GM21737 (cell line): ENCODE data around the gene GLRA3.
"Not testable (repeated sequence)": the region's sequence is repeated elsewhere in the genome, so short reads cannot be mapped to it uniquely, and the experiment has no call there.

Source experiments
- ATAC-seq: cut with Tn5 transposase; IDR thresholded peaks from one replicate; pipeline ENCODE4 v1.9.1; 2021; ENCODE audit warnings: mild to moderate bottlenecking, moderate library complexity; ENCODE audit not compliant: unreplicated experiment

The GLRA3 gene

DNA sequence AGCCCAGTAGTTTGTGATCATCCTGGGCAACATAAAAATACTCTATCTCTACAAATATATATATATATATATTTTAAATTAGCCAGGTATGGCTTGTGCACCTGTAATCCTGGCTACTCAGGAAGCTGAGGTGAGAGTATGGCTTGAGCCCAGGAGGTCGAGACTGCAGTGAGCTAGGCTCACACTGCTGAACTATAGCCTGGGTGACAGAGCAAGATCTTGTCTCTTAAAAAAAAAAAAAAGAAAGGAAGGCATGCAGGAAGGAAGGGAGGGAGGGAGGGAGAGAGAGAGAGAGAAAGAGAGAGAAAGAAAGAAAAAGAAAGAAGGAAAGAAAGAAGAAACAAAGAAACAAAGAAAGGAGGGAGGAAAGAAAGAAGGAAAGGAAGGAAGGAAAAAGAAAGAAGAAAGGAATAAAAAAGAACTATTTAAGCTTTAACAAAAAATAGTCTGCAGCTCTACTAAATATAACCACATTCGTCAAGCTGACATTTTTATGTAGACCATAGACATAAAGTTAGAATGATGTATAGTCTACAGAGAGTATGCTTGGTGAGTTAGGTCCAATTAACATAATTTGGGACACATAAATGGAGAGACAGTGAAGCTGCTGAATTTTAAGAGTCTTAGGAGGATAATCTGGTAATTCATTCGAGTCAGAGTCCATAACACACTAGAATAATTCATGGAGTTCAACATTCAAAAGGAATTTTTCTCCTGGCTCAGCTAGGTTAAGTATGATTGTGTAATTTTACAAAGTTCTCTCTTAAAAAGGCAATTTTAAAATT is 111.9 kb downstream of the GLRA3 start:
- no peak for ATAC-seq

DNA sequence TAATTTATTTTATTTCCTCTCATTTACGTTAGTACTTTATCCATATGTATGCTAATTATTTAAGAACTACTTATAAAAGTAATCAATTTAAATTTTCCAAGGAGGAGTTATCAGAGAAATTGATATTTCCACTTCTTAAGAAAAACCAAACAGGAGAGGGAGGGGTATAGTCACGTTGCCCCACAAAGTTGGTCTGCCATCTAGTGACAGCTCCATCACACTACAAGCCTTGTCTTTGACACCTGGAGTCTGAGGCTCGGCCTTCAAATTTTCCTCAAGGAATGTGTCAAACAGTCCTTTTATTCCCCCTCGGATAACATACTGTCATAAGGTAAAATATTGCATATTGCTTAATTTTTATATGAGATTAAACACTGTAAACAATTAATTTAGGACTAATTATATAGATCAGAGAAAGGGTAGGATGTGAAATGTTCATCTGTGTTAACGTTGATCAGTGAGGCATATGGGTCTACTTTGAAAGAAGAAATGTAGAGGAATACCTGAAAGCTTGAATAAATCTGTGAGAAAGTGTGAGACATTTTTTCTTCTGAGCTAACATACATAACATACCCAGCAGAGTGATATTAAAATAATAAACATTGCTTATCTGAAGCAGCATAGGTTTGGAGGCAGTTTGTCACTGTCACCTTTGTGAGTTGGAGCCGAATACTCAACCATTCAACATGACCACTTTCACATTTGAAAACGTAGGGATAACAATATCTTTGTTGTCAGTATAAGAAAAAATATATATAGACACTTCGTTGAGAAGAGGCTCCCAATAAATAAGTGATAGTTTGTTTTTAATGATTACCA is 114.4 kb downstream of the GLRA3 start:
- ATAC-seq, result peak; percentile 71

GRCh38 chr4:174713821-174714220 is 115.2 kb downstream of the GLRA3 start:
- no peak for ATAC-seq

- ATAC-seq, result no peak
These were observed 115.9 kb downstream of the GLRA3 start for GRCh38 chr4:174713181-174713580.

GRCh38 chr4:174709526-174709925 is 119.5 kb downstream of the GLRA3 start:
- ATAC-seq, result no peak

DNA sequence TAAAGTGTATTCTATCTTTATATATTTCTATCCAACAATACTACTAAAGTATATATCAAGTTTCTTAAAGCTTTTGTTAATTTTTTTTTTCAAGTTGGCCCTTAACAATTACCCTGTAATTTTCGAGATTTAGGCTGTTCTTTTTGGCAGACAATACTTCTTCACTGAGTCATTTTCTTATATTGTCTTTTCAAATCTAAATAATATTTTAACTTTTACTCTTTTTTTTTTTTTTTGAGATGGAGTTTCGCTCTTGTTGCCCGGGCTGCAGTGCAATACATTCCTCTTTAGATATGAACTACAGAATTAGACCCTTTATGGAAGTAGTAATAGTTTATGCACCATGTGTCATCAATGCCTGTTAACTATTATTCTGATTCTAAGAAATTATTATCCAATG is 120.7 kb downstream of the GLRA3 start:
- no peak for ATAC-seq

- ATAC-seq, result no peak
These were observed 121.1 kb downstream of the GLRA3 start for GRCh38 chr4:174707902-174708301.

DNA sequence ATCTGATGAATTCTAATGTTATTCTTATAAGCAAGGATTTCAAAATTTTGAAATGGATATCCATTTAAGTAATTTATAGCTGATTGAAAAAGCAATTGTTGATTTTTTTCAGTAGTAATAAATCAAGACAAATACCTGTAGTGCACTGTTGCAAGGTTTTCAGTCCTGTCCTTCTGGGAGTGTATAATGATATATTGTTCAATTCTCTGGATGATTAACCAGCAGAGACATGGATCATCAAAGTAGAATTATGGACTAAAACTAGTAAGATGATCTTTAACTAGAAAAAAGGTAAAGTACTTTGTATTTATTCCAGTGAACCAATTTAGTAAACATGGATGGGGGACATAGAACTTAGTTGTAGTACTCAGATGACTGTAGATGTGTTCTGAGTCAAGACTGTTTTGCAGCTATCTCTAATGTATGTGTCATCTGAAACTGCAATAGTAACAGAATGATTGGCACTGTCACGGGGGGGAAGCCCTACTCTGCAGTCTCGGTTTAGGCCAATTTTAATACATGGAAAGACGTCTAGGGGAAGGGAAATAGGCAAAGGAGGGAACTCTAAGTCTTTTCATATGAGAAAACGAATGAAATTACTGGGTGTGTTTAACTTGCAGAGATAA is 121.9 kb downstream of the GLRA3 start:
- ATAC-seq, result peak; percentile 88

GRCh38 chr4:174702979-174703478 is 126.0 kb downstream of the GLRA3 start:
- ATAC-seq, result no peak

GRCh38 chr4:174699654-174700053 is 129.4 kb downstream of the GLRA3 start:
- no peak for ATAC-seq

DNA sequence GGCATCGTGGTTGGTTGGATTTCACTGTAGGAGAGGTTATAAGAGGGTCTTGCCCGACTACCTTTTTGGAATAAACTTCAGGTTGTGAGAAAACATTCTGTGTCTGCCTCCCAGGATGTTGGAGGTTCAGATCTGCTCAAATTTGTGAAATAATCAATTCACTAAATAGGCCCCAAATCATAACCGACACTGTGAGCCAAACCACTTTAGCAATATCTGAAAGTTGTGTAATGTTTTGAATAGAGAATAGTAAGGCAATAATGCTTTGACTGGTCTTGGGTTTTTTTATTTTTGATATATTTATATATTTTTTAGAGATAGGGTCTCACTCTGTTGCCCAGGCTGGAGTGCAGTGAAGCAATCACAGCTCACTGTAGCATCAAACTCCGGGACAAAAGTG is 131.2 kb downstream of the GLRA3 start:
- no peak for ATAC-seq

DNA sequence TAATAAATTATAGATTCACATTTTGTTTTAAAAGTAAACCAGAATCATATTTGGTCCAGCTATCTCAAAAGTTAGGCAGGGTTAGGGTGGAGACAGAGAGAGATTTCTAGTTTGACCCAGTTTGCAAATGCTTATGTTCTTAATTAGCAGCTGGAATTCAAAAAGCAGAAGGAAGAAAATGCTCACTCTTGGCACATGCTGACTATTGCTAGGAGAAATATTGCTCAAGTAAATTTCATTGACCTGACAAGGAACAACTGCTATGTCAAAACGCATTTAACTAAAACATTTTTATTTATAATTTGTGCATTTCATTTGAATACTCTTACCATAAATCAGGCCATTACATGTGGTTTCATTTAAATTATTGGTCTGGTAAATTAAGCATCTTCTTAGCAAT is 131.8 kb downstream of the GLRA3 start:
- ATAC-seq, result no peak

DNA sequence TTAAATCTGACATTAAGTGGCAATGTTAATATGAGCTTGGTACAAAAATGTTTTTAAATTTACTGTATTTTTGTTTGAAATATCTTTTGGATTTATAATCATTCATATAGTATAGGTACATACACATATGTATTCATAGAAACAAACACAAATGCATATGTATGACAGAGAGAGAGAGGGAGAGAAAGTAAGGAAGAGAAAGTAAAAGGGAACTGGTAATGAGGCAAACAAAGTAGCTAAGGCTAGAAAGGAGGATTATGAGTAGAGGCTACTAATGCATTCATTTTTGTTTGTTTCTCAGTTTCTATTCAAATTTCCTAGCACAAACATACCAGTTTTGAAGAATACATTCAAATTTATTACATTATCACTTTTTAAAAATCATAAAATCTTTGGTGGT is 132.4 kb downstream of the GLRA3 start:
- no peak for ATAC-seq

GRCh38 chr4:174691876-174692275 is 137.2 kb downstream of the GLRA3 start:
- ATAC-seq, result not testable (repeated sequence)

DNA sequence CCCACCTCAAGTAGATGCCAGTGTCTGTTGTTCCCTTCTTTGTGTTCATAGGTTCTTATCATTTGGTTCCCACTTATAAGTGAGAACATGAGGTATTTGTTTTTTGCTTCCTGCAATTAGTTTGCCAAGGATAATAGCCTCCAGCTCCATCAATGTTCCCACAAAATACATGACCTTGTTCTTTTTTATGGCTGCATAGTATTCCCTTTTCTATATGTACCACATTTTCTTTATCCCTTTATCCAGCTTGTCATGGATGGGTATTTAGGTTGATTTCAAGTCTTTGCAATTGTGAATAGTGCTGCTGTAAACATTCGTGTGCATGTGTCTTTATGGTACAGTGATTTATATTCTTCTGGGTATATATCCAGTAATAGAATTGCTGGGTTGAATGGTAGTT is 138.4 kb downstream of the GLRA3 start:
- no peak for ATAC-seq

DNA sequence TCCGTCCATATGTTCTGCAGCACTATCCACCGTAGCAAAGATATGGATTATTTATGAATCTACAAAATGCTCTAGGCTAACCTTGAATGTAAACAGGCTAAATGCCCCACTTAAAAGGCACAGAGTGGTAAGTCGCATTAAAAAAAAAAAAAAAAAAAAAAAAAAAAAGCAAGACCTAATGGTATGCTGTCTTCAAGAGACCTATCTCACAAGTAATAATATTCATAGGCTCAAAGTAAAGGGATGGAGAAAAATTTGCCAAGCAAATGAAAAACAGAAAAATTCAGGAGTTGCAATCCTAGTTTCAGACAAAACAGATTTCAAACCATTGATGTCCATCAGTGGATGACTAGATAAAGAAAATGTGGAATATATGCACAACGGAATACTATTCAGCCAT is 139.4 kb downstream of the GLRA3 start:
- ATAC-seq, result no peak

- ATAC-seq, result no peak
These were observed 142.2 kb downstream of the GLRA3 start for GRCh38 chr4:174686826-174687225.

- ATAC-seq, result no peak
These were observed 147.2 kb downstream of the GLRA3 start for GRCh38 chr4:174681723-174682300.

- no peak for ATAC-seq
These were observed 154.7 kb downstream of the GLRA3 start for GRCh38 chr4:174674305-174674840.

GRCh38 chr4:174673865-174674264 is 155.2 kb downstream of the GLRA3 start:
- no peak for ATAC-seq

- no peak for ATAC-seq
These were observed 156.8 kb downstream of the GLRA3 start for GRCh38 chr4:174672276-174672675.
